ENCODE measurements around the gene CASP7. TPM values are rescaled to one million over a fixed set of nuclear protein-coding genes. Genes with fewer than 3 reads are reported as not detected.
A peak's percentile ranks its signal among the peaks of the same experiment; 100 is the strongest.

CASP7 gene
- total and polyA plus RNA-seq, 8 donors = 7.0 to 28.7 (median 14.8) TPM

DNA sequence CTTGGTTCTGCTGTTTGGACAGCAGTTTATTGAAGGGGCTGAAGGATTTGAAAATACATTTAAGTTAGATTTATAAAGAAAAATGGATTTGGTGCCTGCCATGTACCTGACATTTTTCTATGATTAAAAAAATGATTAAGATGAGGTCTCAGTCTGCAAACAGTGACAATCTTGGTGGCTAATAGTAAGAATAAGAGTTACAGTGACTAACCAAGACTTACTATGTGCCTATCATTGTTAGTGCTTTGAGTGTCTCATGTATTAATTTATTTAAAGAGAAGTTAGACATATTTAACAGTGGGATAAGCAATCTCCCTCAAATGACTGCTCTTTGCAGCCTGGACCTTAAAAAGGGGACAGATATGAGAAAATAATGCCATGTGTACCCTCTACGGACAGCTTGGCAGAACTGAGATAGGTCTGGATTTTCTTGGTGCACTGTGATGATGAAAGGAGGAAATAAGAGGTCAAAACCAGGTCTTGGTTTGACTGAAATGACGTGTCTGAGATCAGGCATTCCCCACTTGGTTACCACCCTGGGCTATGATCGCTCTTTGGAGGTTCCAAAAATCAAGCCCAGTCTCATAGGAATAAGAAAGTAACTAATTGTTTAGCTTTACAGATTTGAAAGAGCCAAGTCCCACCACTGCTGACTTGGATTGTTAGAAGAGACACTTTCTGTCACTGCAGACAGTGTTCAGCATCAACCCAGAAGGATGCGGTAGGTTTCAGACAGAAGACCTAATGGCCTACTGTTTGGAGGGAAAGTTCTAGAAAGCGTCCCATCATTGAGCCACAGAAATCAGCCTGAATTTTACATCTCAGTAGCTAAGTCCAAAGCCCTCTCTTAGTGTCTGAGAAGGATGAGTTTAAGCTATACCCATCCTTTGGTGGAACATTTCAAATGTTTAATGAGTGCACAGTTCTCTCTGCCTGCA, 2.1 kb downstream of the CASP7 start:
- Histone ChIP-seq H3K27ac (peak overlapping the region in 1 of 4 donors; percentile 98), H3K4me3 (peak overlapping the region in 1 of 4 donors; percentile 97), H3K4me1 (peaks cover 7 to 10% (median 9%) of the 10 kb centered on the region in 3 donors), H3K9me3 (no peaks in the 10 kb centered on the region), H3K27me3 (no peaks in the 10 kb centered on the region), H3K36me3 (no peaks in the 10 kb centered on the region)
- TF ChIP-seq, protein P1, sequence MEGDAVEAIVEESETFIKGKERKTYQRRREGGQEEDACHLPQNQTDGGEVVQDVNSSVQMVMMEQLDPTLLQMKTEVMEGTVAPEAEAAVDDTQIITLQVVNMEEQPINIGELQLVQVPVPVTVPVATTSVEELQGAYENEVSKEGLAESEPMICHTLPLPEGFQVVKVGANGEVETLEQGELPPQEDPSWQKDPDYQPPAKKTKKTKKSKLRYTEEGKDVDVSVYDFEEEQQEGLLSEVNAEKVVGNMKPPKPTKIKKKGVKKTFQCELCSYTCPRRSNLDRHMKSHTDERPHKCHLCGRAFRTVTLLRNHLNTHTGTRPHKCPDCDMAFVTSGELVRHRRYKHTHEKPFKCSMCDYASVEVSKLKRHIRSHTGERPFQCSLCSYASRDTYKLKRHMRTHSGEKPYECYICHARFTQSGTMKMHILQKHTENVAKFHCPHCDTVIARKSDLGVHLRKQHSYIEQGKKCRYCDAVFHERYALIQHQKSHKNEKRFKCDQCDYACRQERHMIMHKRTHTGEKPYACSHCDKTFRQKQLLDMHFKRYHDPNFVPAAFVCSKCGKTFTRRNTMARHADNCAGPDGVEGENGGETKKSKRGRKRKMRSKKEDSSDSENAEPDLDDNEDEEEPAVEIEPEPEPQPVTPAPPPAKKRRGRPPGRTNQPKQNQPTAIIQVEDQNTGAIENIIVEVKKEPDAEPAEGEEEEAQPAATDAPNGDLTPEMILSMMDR (IDR thresholded peaks at IDR 0.05) = no peak
- 82 to 89% methylated on average over 5 of the region's 5 CpGs for WGBS, 2 donors
- FAIRE-seq = no peak
- intact Hi-C loops (cut with DNase I) = no loop called here
- DNase-seq = no peak
- no peak for ATAC-seq

DNA sequence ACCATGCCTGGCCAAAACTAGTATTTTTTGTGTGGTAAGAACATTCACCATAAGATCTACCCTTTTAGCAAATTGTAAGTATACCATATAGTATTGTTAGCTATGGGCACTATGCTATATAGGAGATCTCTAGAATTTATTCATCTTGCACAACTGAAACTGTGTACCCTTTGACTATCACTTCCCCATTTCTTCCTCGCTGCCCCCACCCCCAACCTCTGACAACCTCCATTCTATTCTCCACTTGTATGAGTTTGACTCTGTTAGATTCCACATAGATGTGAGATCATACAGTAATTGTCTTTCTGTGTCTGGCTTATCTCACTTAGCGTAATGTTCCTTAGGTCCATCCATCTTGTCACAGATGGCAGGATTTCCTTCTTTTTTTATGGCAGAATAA, 3.6 kb downstream of the CASP7 start:
- Histone ChIP-seq H3K36me3 (no peaks in the 10 kb centered on the region), H3K4me3 (no peak overlapping the region), H3K27ac (no peak overlapping the region), H3K27me3 (no peaks in the 10 kb centered on the region), H3K4me1 (peaks cover 7 to 10% (median 9%) of the 10 kb centered on the region in 3 donors), H3K9me3 (no peaks in the 10 kb centered on the region)
- FAIRE-seq = no peak
- DNase-seq = no peak
- TF ChIP-seq, protein P1 (IDR thresholded peaks at IDR 0.05) = no peak
- 95 to 97% methylated on average over 2 of the region's 2 CpGs for WGBS, 2 donors
- intact Hi-C loops (cut with DNase I) = no loop called here
- ATAC-seq = no peak

DNA sequence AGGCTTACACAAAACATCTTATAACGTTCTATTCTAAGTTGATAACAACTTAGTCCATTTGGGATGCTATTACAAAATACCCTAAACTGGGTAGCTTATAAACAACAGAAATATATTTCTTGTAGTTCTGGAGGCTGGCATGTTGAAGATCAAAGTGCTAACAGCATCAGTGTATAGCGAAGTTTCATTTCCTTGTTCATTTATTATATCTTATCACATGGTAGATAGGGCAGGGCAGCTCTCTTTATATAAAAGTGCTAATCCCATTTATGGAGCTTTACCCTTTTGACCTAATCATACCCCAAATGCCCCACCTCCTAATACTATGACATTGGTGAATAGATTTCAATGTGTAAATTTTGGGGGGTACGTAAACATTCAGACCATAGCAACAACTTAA, 6.3 kb downstream of the CASP7 start:
- no peak for FAIRE-seq
- ATAC-seq = no peak
- Histone ChIP-seq H3K27me3 (no peaks in the 10 kb centered on the region), H3K4me1 (peaks cover 5 to 9% (median 7%) of the 10 kb centered on the region in 3 donors), H3K9me3 (no peaks in the 10 kb centered on the region), H3K36me3 (no peaks in the 10 kb centered on the region), H3K4me3 (no peak overlapping the region), H3K27ac (no peak overlapping the region)
- TF ChIP-seq, protein P1 (IDR thresholded peaks at IDR 0.05) = no peak
- intact Hi-C loops (cut with DNase I) = no loop called here
- 75 to 82% methylated on average over 3 of the region's 3 CpGs for WGBS, 2 donors
- no peak for DNase-seq

DNA sequence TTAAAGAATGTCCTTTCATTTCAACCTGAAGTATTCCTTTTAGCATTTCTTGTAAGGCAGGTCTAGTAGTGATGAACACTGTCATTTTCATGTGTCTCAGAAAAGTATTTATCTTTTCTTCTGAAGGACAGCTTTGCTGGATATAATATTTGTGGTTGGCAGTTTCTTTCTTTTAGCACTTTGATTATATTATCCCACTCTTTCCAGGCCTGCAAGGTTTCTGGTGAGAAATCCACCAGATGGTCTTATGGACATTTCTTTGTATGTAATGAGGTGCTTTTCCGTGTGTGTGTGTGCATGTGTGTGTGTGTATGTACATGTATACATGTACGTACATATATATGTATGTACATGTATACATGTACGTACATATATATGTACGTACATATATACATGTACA, 7.3 kb downstream of the CASP7 start:
- WGBS, 2 donors = 95 to 96% methylated on average over 4 of the region's 4 CpGs
- TF ChIP-seq, protein P1 (IDR thresholded peaks at IDR 0.05) = no peak
- intact Hi-C loops (cut with DNase I) = no loop called here
- H3K36me3 ChIP-seq = no peaks in the 10 kb centered on the region
- ATAC-seq (no peak), DNase-seq (no peak), FAIRE-seq (no peak)
- no peaks in the 10 kb centered on the region for H3K27me3 ChIP-seq
- no peak overlapping the region for H3K27ac ChIP-seq
- no peaks in the 10 kb centered on the region for H3K9me3 ChIP-seq
- no peaks in the 10 kb centered on the region for H3K4me1 ChIP-seq
- no peak overlapping the region for H3K4me3 ChIP-seq

DNA sequence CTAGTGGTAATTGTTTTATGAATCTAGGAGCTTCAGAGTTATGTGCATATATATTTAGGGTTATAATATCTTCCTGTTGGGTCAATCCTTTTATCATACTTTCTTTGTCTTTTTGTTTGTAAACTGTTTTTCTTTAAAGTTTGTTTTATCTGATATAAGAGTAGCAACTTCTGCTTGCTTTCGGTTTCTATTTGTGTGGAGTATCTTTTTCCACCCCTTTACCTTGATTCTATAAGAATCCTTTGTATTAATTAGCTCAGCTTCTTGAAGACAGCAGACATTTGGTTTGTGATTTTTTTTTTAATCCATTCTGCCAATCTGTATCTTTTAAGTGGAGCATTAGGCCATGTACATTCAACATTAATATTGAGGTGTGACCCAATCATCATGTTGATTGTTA, 9.3 kb downstream of the CASP7 start:
- no peak overlapping the region for H3K27ac ChIP-seq
- H3K36me3 ChIP-seq = no peaks in the 10 kb centered on the region
- no peak for ATAC-seq
- H3K27me3 ChIP-seq = no peaks in the 10 kb centered on the region
- no peak for FAIRE-seq
- H3K4me3 ChIP-seq = no peak overlapping the region
- DNase-seq = no peak
- 71 to 83% methylated on average over 1 of the region's 1 CpG for WGBS, 2 donors
- TF ChIP-seq, protein P1 (IDR thresholded peaks at IDR 0.05) = no peak
- H3K4me1 ChIP-seq = no peaks in the 10 kb centered on the region
- no peaks in the 10 kb centered on the region for H3K9me3 ChIP-seq
- intact Hi-C loops (cut with DNase I) = no loop called here
